SK-N-SH treated with all-trans-retinoic acid at 6 μM for 48 hours (cell line): Measurements from ENCODE around the gene CDH20.

ENCODE experiments used
- ATAC-seq: fragments of 200-7000 bp; cut with Tn5 transposase; 3 replicates; pipeline ENCODE4 v1.9.1; 2020; ENCODE audit warnings: mild to moderate bottlenecking, moderate library complexity
- ARNTL ChIP-seq: fragments of 450-650 bp; formaldehyde crosslinking; IDR thresholded peaks from 2 replicates; pipeline ENCODE4 v1.5.0; 2020; ENCODE audit warnings: low read depth, mild to moderate bottlenecking, moderate library complexity, borderline replicate concordance
- BACH2 ChIP-seq: fragments of 250-450 bp; sonication (Bioruptor Pico); IDR thresholded peaks from 2 replicates; pipeline ENCODE4 v1.9.0; 2021; ENCODE audit warnings: mild to moderate bottlenecking, borderline replicate concordance
- CSDC2 ChIP-seq: fragments of 250-450 bp; sonication (Bioruptor Pico); IDR thresholded peaks from 2 replicates; pipeline ENCODE4 v1.5.0; 2020; ENCODE audit warnings: mild to moderate bottlenecking, moderate library complexity
- ESRRG ChIP-seq: fragments of 250-450 bp; sonication (Bioruptor Pico); IDR thresholded peaks from 2 replicates; pipeline ENCODE4 v1.6.1; 2021; ENCODE audit warnings: mild to moderate bottlenecking
- GLIS3 ChIP-seq: fragments of 250-450 bp; sonication (Bioruptor Pico); IDR thresholded peaks from 2 replicates; pipeline ENCODE4 v1.5.0; 2020; ENCODE audit warnings: mild to moderate bottlenecking, moderate library complexity
- ISL1 ChIP-seq: fragments of 250-450 bp; sonication (Bioruptor Pico); IDR thresholded peaks from 2 replicates; pipeline ENCODE4 v2.1.2; 2022; ENCODE audit warnings: mild to moderate bottlenecking, moderate library complexity
- OSR1 ChIP-seq: fragments of 250-450 bp; sonication (Bioruptor Pico); IDR thresholded peaks from 2 replicates; pipeline ENCODE4 v1.8.0; 2022; ENCODE audit warnings: moderate library complexity, mild to moderate bottlenecking, inconsistent platforms
- POU6F1 ChIP-seq: fragments of 250-450 bp; sonication (Bioruptor Pico); IDR thresholded peaks from 2 replicates; pipeline ENCODE4 v1.8.0; 2021; ENCODE audit warnings: low read depth, mild to moderate bottlenecking, moderate library complexity, borderline replicate concordance
- PPARA ChIP-seq: fragments of 250-450 bp; sonication (Bioruptor Pico); IDR thresholded peaks from 2 replicates; pipeline ENCODE4 v1.5.0; 2020; ENCODE audit warnings: mild to moderate bottlenecking, borderline replicate concordance
- RARB ChIP-seq: fragments of 250-450 bp; sonication (Bioruptor Pico); IDR thresholded peaks from 2 replicates; pipeline ENCODE4 v1.8.0; 2021; ENCODE audit warnings: mild to moderate bottlenecking, moderate library complexity
- SNAI2 ChIP-seq: fragments of 250-450 bp; sonication (Bioruptor Pico); IDR thresholded peaks from 2 replicates; pipeline ENCODE4 v1.5.0; 2020; ENCODE audit warnings: mild to moderate bottlenecking, moderate library complexity
- TCF4 ChIP-seq: fragments of 250-450 bp; sonication (Bioruptor Pico); IDR thresholded peaks from 2 replicates; pipeline ENCODE4 v1.8.0; 2021; ENCODE audit warnings: mild to moderate bottlenecking, moderate library complexity, borderline replicate concordance
- TOX ChIP-seq: fragments of 250-450 bp; sonication (Bioruptor Pico); IDR thresholded peaks from 2 replicates; pipeline ENCODE4 v1.8.0; 2021; ENCODE audit warnings: mild to moderate bottlenecking, moderate library complexity, borderline replicate concordance
- ZC3H10 ChIP-seq: fragments of 250-450 bp; sonication (Bioruptor Pico); IDR thresholded peaks from 2 replicates; pipeline ENCODE4 v1.5.1; 2021; ENCODE audit warnings: mild to moderate bottlenecking, moderate library complexity
- ZFP3 ChIP-seq: fragments of 250-450 bp; sonication (Bioruptor Pico); IDR thresholded peaks from 2 replicates; pipeline ENCODE4 v1.5.0; 2020; ENCODE audit warnings: mild to moderate bottlenecking, moderate library complexity
- ZFP30 ChIP-seq: fragments of 450-650 bp; formaldehyde crosslinking; IDR thresholded peaks from 2 replicates; pipeline ENCODE4 v1.5.0; 2022; ENCODE audit warnings: mild to moderate bottlenecking, moderate library complexity
- ZNF565 ChIP-seq: fragments of 450-650 bp; formaldehyde crosslinking; conservative IDR thresholded peaks from 2 replicates; pipeline ENCODE4 v1.5.0; 2020; ENCODE audit warnings: low read depth, mild to moderate bottlenecking, moderate library complexity
- ZNF70 ChIP-seq: fragments of 450-650 bp; formaldehyde crosslinking; IDR thresholded peaks from 2 replicates; pipeline ENCODE4 v1.5.0; 2020; ENCODE audit warnings: mild to moderate bottlenecking, moderate library complexity
- ZNF8 ChIP-seq: fragments of 450-650 bp; formaldehyde crosslinking; IDR thresholded peaks from 2 replicates; pipeline ENCODE4 v1.5.0; 2020; ENCODE audit warnings: mild to moderate bottlenecking, moderate library complexity
- TF ChIP-seq, protein P1 (sequence below): fragments of 250-450 bp; sonication (Bioruptor Pico); IDR thresholded peaks from 2 replicates; pipeline ENCODE4 v1.5.0; 2020; ENCODE audit warnings: mild to moderate bottlenecking, moderate library complexity
- TF ChIP-seq, protein P2 (sequence below): fragments of 250-450 bp; sonication (Bioruptor Pico); IDR thresholded peaks from 2 replicates; pipeline ENCODE4 v1.8.0; 2020; ENCODE audit warnings: mild to moderate bottlenecking, moderate library complexity, borderline replicate concordance
- TF ChIP-seq, protein P3 (sequence below): fragments of 250-450 bp; sonication (Bioruptor Pico); IDR thresholded peaks from 2 replicates; pipeline ENCODE4 v1.5.1; 2020; ENCODE audit warnings: low read depth, mild to moderate bottlenecking, moderate library complexity

CDH20 gene

DNA sequence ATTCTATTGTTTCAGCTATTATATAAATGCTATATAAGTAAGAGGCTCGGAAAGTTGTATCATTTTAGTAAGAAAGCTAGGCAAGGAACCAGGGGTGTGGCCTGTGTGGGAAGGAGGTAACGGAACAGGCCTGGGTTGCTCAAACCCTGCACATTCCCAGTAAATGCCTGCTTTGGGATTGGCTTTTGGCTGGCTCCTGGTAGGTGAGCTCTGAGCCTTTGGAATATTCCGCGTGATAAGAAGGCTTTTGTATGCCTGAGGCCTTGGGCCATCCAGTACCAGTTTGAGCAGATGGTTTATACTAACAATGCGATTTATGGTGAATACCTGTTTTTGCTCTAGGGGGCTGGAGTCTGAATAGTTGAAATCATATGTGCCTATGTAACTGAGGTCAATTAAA lies 42.6 kb upstream of the CDH20 start:
- TF ChIP-seq CSDC2 (no peak), TOX (CRISPR knock-in tag) (no peak)
- TF ChIP-seq, all 23 proteins: peak for 0
- ATAC-seq: no peak

DNA sequence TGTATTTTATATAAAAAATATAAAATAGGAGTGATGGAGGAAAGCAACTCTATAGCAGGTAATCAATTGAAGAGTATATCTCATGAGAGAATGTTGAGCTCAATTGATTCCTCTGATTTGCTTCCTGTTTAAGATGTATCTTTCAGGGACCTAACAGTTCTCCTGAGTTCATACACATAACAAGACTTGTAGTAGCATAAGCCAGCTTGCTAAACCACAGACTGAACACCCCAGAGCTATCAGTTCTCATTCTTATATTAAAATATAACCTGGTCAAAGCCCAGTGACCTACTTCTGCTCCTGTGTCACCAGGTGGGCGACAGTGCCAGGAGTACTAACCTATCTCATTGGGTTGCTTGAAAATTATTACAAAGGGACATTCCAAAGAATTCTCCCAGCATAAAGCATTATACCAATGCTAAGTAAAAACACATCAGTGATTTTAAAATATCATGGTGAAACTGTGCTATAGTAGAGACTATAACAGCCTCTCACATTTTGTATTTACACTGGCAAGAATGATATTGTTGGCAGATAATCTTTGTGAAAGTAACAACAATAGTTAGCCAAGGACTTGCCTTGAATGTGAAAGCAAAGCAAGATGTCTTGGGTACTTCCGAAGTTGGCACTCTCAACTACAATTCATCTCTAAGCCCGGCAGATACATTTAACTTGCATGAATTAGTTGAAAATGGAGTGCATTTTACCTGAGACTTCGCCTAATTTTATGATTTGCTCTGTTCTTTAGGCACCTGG lies 40.8 kb upstream of the CDH20 start:
- TF ChIP-seq, protein P1, sequence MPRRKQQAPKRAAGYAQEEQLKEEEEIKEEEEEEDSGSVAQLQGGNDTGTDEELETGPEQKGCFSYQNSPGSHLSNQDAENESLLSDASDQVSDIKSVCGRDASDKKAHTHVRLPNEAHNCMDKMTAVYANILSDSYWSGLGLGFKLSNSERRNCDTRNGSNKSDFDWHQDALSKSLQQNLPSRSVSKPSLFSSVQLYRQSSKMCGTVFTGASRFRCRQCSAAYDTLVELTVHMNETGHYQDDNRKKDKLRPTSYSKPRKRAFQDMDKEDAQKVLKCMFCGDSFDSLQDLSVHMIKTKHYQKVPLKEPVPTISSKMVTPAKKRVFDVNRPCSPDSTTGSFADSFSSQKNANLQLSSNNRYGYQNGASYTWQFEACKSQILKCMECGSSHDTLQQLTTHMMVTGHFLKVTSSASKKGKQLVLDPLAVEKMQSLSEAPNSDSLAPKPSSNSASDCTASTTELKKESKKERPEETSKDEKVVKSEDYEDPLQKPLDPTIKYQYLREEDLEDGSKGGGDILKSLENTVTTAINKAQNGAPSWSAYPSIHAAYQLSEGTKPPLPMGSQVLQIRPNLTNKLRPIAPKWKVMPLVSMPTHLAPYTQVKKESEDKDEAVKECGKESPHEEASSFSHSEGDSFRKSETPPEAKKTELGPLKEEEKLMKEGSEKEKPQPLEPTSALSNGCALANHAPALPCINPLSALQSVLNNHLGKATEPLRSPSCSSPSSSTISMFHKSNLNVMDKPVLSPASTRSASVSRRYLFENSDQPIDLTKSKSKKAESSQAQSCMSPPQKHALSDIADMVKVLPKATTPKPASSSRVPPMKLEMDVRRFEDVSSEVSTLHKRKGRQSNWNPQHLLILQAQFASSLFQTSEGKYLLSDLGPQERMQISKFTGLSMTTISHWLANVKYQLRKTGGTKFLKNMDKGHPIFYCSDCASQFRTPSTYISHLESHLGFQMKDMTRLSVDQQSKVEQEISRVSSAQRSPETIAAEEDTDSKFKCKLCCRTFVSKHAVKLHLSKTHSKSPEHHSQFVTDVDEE (CRISPR knock-in tag): no peak
- TF ChIP-seq CSDC2 (no peak), ESRRG (no peak), ISL1 (CRISPR knock-in tag) (no peak)
- no peak for ATAC-seq

- ATAC-seq: no peak
- TF ChIP-seq OSR1 (CRISPR knock-in tag) (no peak), ARNTL (no peak), ZNF8 (CRISPR knock-in tag) (no peak), CSDC2 (no peak), PPARA (CRISPR knock-in tag) (no peak), ESRRG (no peak)
- TF ChIP-seq, protein P1 (CRISPR knock-in tag): no peak
- TF ChIP-seq, all 23 proteins: peak for 0
Observed at GRCh38 chr18:61295153-61295552, 38.1 kb upstream of the CDH20 start.

- TF ChIP-seq ZFP30 (CRISPR knock-in tag) (no peak), ARNTL (no peak), TOX (CRISPR knock-in tag) (no peak), PPARA (CRISPR knock-in tag) (no peak), ESRRG (no peak), ISL1 (CRISPR knock-in tag) (no peak), GLIS3 (CRISPR knock-in tag) (no peak), BACH2 (CRISPR knock-in tag) (no peak), ZFP3 (CRISPR knock-in tag) (no peak), ZNF70 (CRISPR knock-in tag) (no peak), TCF4 (CRISPR knock-in tag) (no peak), RARB (CRISPR knock-in tag) (no peak), OSR1 (CRISPR knock-in tag) (no peak), ZC3H10 (CRISPR knock-in tag) (no peak), SNAI2 (CRISPR knock-in tag) (no peak), ZNF565 (CRISPR knock-in tag) (no peak), POU6F1 (no peak)
- TF ChIP-seq, protein P2, sequence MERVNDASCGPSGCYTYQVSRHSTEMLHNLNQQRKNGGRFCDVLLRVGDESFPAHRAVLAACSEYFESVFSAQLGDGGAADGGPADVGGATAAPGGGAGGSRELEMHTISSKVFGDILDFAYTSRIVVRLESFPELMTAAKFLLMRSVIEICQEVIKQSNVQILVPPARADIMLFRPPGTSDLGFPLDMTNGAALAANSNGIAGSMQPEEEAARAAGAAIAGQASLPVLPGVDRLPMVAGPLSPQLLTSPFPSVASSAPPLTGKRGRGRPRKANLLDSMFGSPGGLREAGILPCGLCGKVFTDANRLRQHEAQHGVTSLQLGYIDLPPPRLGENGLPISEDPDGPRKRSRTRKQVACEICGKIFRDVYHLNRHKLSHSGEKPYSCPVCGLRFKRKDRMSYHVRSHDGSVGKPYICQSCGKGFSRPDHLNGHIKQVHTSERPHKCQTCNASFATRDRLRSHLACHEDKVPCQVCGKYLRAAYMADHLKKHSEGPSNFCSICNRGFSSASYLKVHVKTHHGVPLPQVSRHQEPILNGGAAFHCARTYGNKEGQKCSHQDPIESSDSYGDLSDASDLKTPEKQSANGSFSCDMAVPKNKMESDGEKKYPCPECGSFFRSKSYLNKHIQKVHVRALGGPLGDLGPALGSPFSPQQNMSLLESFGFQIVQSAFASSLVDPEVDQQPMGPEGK (CRISPR knock-in tag): no peak
- TF ChIP-seq, protein P3, sequence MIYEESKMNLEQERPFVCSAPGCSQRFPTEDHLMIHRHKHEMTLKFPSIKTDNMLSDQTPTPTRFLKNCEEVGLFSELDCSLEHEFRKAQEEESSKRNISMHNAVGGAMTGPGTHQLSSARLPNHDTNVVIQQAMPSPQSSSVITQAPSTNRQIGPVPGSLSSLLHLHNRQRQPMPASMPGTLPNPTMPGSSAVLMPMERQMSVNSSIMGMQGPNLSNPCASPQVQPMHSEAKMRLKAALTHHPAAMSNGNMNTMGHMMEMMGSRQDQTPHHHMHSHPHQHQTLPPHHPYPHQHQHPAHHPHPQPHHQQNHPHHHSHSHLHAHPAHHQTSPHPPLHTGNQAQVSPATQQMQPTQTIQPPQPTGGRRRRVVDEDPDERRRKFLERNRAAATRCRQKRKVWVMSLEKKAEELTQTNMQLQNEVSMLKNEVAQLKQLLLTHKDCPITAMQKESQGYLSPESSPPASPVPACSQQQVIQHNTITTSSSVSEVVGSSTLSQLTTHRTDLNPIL (CRISPR knock-in tag): no peak
- TF ChIP-seq, protein P1 (CRISPR knock-in tag): no peak
- ATAC-seq: no peak
Observed at GRCh38 chr18:61308004-61308403, 25.2 kb upstream of the CDH20 start.
